Endothelial cell of umbilical vein (primary cell): Measurements from ENCODE around the gene AMT. TPM values are rescaled to one million over a fixed set of nuclear protein-coding genes. Genes with fewer than 3 reads are reported as not detected.
A peak's percentile ranks its signal among the peaks of the same experiment; 100 is the strongest.

Source experiments
- Bru-seq: library from RNA; stranded (reverse); fragments of 400-500 nt; gene quantifications from one replicate; lab custom pipeline; 2021; lab: Mats Ljungman, UMichigan
- BruChase-seq, 2 experiments: library from RNA; stranded (reverse); fragments of 400-500 nt; gene quantifications; one replicate each; lab custom pipeline; 2021; lab: Mats Ljungman, UMichigan
- BruUV-seq: library from RNA; stranded (reverse); fragments of 400-500 nt; replicated peaks from 2 replicates; lab custom pipeline; 2021; lab: Mats Ljungman, UMichigan
- CTCF ChIA-PET: fragments of 300-600, 350-600 bp; sonication (Branson Sonifier 250); formaldehyde crosslinking; loops from one replicate; lab custom pipeline; 2021; ENCODE audit warnings: antibody characterized with exemption, inconsistent platforms; lab: Charles Lee
- POLR2A ChIA-PET: fragments of 300-600, 350-600 bp; sonication (Branson Sonifier 250); formaldehyde crosslinking; loops from one replicate; lab custom pipeline; 2021; ENCODE audit warnings: antibody characterized with exemption, inconsistent platforms; lab: Charles Lee
- DNase-seq: peaks from one replicate; pipeline ENCODE4 v3.0.0-alpha.2; 2011; ENCODE audit warnings: low read depth, low spot score
- FAIRE-seq: peaks from 2 replicates; lab custom pipeline; 2011; peaks lifted over from hg19 to GRCh38; lab: Jason Lieb, UNC
- H2AFZ ChIP-seq: 2 replicates; pipeline ENCODE4 v1.6.0; 2012; ENCODE audit warnings: low read depth, low read length, control low read depth, inconsistent platforms
- H3K27ac ChIP-seq: 2 replicates; pipeline ENCODE4 v1.5.1; 2011; ENCODE audit warnings: low read depth, mild to moderate bottlenecking, control low read depth, low read length, moderate library complexity; ENCODE audit not compliant: insufficient read depth
- H3K27me3 ChIP-seq, 2 experiments: 2 replicates each; pipeline versions ENCODE4 v1.6.0 to v1.6.1; 2011; ENCODE audit warnings: low read length in 2 of 2, mixed read lengths in 1 of 2; ENCODE audit not compliant: control insufficient read depth in 2 of 2, insufficient read depth in 2 of 2
- H3K36me3 ChIP-seq, 2 experiments: 2 replicates in 1 of 2; 3 replicates in 1 of 2; pipeline ENCODE4 v1.5.1; 2011; ENCODE audit warnings: low read length in 2 of 2, mild to moderate bottlenecking in 1 of 2, moderate library complexity in 1 of 2; ENCODE audit not compliant: control insufficient read depth in 2 of 2, insufficient read depth in 2 of 2; ENCODE audit errors: extremely low read depth in 1 of 2
- H3K4me1 ChIP-seq: 3 replicates; pipeline ENCODE4 v1.5.1; 2011; ENCODE audit warnings: mild to moderate bottlenecking, low read length; ENCODE audit not compliant: control insufficient read depth, insufficient read depth; ENCODE audit errors: extremely low read depth
- H3K4me2 ChIP-seq: 2 replicates; pipeline ENCODE4 v1.6.1; 2011; ENCODE audit warnings: low read length, control low read depth, mixed read lengths; ENCODE audit not compliant: insufficient read depth
- H3K4me3 ChIP-seq, 3 experiments: fragments of 200-600 bp in 1 of 3; sonication (generic), shearing (Covaris generic) in 1 of 3; replicated peaks in 1 of 3; 2 replicates each; pipeline ENCODE4 v1.5.1; 2011 to 2016; ENCODE audit warnings: control low read depth in 3 of 3, low read length in 3 of 3, mild to moderate bottlenecking in 2 of 3, inconsistent platforms in 1 of 3, low read depth in 1 of 3, moderate library complexity in 1 of 3; ENCODE audit not compliant: insufficient read depth in 1 of 3
- H3K79me2 ChIP-seq: 2 replicates; pipeline ENCODE4 v1.6.0; 2012; ENCODE audit warnings: low read length, inconsistent platforms; ENCODE audit not compliant: control insufficient read depth, insufficient read depth
- H3K9ac ChIP-seq: replicated peaks from 2 replicates; pipeline ENCODE3; 2011; ENCODE audit warnings: low read length, control low read depth; ENCODE audit not compliant: insufficient read depth; ENCODE audit errors: extremely low read depth
- H3K9me1 ChIP-seq: replicated peaks from 3 replicates; pipeline ENCODE4 v1.6.0; 2011; ENCODE audit warnings: mild to moderate bottlenecking, low read length; ENCODE audit not compliant: control insufficient read depth, insufficient read depth; ENCODE audit errors: extremely low read depth
- H3K9me3 ChIP-seq: replicated peaks from 2 replicates; pipeline ENCODE4 v1.5.1; 2012; ENCODE audit warnings: low read length, inconsistent platforms; ENCODE audit not compliant: control insufficient read depth, insufficient read depth
- H4K20me1 ChIP-seq: replicated peaks from 2 replicates; pipeline ENCODE3; 2011; ENCODE audit warnings: mild to moderate bottlenecking, low read length; ENCODE audit not compliant: control insufficient read depth, insufficient read depth; ENCODE audit errors: extremely low read depth
- CTCF ChIP-seq, 2 donors: IDR thresholded peaks; 1 replicate in 1 of 2; 2 replicates in 1 of 2; pipeline ENCODE4 v1.5.1; 2011; ENCODE audit warnings: low read length in 2 of 2, mild to moderate bottlenecking in 2 of 2, moderate library complexity in 2 of 2, control low read depth in 1 of 2, inconsistent platforms in 1 of 2, low read depth in 1 of 2; ENCODE audit not compliant: insufficient read depth in 1 of 2; ENCODE audit errors: extremely low read depth in 1 of 2
- EZH2 ChIP-seq: IDR thresholded peaks from 2 replicates; pipeline ENCODE4 v1.6.1; 2012; ENCODE audit warnings: borderline replicate concordance, low read depth, mild to moderate bottlenecking, moderate library complexity, low read length, inconsistent platforms; ENCODE audit not compliant: severe bottlenecking
- FOS ChIP-seq: IDR thresholded peaks from 2 replicates; pipeline ENCODE4 v1.6.1; 2011; ENCODE audit warnings: mild to moderate bottlenecking, low read length, moderate library complexity, borderline replicate concordance; ENCODE audit not compliant: insufficient read depth
- GATA2 ChIP-seq: IDR thresholded peaks from 2 replicates; pipeline ENCODE4 v1.7.0; 2011; ENCODE audit warnings: low read depth, mild to moderate bottlenecking, moderate library complexity, mixed read lengths, low read length; ENCODE audit not compliant: insufficient read length, insufficient read depth
- JUN ChIP-seq: IDR thresholded peaks from 2 replicates; pipeline ENCODE4 v1.6.1; 2011; ENCODE audit warnings: borderline replicate concordance, low read depth; ENCODE audit not compliant: insufficient read length, insufficient read depth
- MAX ChIP-seq: IDR thresholded peaks from 2 replicates; pipeline ENCODE4 v1.6.1; 2011; ENCODE audit not compliant: insufficient read depth, insufficient read length
- MYC ChIP-seq: IDR thresholded peaks from one replicate; pipeline ENCODE4 v1.6.1; 2011; ENCODE audit warnings: mild to moderate bottlenecking, low read depth, low read length
- POLR2A ChIP-seq: IDR thresholded peaks from 2 replicates; pipeline ENCODE4 v1.6.1; 2012; ENCODE audit warnings: low read depth, mild to moderate bottlenecking, control low read depth, low read length
- POLR2AphosphoS5 ChIP-seq: IDR thresholded peaks from 2 replicates; pipeline ENCODE4 v1.6.1; 2012; ENCODE audit warnings: low read depth, mild to moderate bottlenecking, control low read depth, low read length, moderate library complexity; ENCODE audit not compliant: insufficient read depth
- dilution Hi-C: fragments of 300-500 bp; cut with MboI; formaldehyde crosslinking; loops from one replicate; pipeline ENCODE4 v1.15.0; 2019; ENCODE audit warnings: low sequenced_read_pairs; ENCODE audit not compliant: extremely low pct_ligation_motif_present
- intact Hi-C: fragments of 100-400 bp; cut with micrococcal nuclease; formaldehyde crosslinking; loops from one replicate; pipeline ENCODE4 v1.10.0; 2022
- long read RNA-seq: library from polyadenylated mRNA; stranded (forward); transcript quantifications from one replicate; pipeline ENCODE4 v2.0.0, GENCODE V29; 2021
- polyA minus RNA-seq, 3 experiments: library from RNA; depleted of rRNA, polyadenylated mRNA; stranded (reverse); fragments of >200 nt; gene quantifications; 1 replicate in 1 of 3; 2 replicates in 2 of 3; pipeline ENCODE4 v1.2.3, GENCODE V29; 2011
- polyA plus RNA-seq, 4 experiments: library from polyadenylated mRNA; depleted of rRNA in 3 of 4; stranded (reverse) in 3 of 4; unstranded in 1 of 4; fragments of >200 nt; gene quantifications; 2 replicates each; pipeline versions ENCODE4 v1.2.1 to v1.2.3, GENCODE V29; 2011 to 2012; ENCODE audit warnings: missing spikeins in 1 of 4
- total RNA-seq: library from RNA; stranded (reverse); gene quantifications from 2 replicates; pipeline ENCODE4 v1.2.3, GENCODE V29; 2021

AMT gene
- 3.3 and 4.4 TPM in 2 replicates for total RNA-seq
- polyA plus RNA-seq, result 8.9 and 9.0 TPM in 2 replicates
- polyA plus RNA-seq (2011; cell fraction: cytosol; rRNA removed), result 0.99 and 1.2 TPM in 2 replicates
- 63.4 and 93.4 TPM in 2 replicates for polyA plus RNA-seq (2011; cell fraction: nucleus; rRNA removed)
- 1.4 TPM in 2 replicates for polyA plus RNA-seq (2012)
- 5.4 and 8.8 TPM in 2 replicates for polyA minus RNA-seq
- not detected for polyA minus RNA-seq (2011; cell fraction: cytosol; rRNA and poly(A)+ RNA removed)
- 3.3 and 6.5 TPM in 2 replicates for polyA minus RNA-seq (2011; cell fraction: nucleus; rRNA and poly(A)+ RNA removed)
- Bru-seq, nascent RNA, result percentile 32 among the genes with signal in this experiment
- BruChase-seq, experiment 1, labeled RNA remaining after a 6-hour chase, result percentile 62 among the genes with signal in this experiment
- percentile 53 among the genes with signal in this experiment for BruChase-seq, experiment 2, labeled RNA remaining after a 2-hour chase
- long read RNA-seq, transcript AMT-217 (1 exons, 3,780 nt), result major isoform, 6 of 8 reads
- long read RNA-seq, partial matches to known transcripts, result 0 of 8 reads
- long read RNA-seq, other reads (novel, unspliced or antisense), result 0 of 8 reads

GRCh38 chr3:49422379-49423248, at the start of gene AMT:
AMT (minus strand) TSS chr3:49422473; CDS start chr3:49422450, 23 bp downstream.
- no peak within 1 kb of the TSS for H3K27ac ChIP-seq
- no peaks in the 10 kb centered on the region for H4K20me1 ChIP-seq
- TF ChIP-seq GATA2, result no peak
- TF ChIP-seq FOS, result no peak
- no peak for TF ChIP-seq CTCF (IDR thresholded peaks at IDR 0.05; ENCODE audit: extremely low read depth in 1 of 2, insufficient read depth in 1 of 2, low read depth in 1 of 2, low read length in 2 of 2)
- no peak for TF ChIP-seq MYC
- no peak for TF ChIP-seq MAX
- no peak for TF ChIP-seq POLR2A
- no peak for TF ChIP-seq JUN
- no peak for TF ChIP-seq POLR2AphosphoS5
- TF ChIP-seq EZH2, result no peak
- H3K79me2 ChIP-seq, result no peaks in the 10 kb centered on the region
- FAIRE-seq (no peak), DNase-seq (no peak)
- no peaks in the 10 kb centered on the region for H3K4me1 ChIP-seq
- H3K27me3 ChIP-seq, result no peaks in the 10 kb centered on the region
- dilution Hi-C loops (no loop called here), intact Hi-C loops (no loop called here)
- no peaks in the 10 kb centered on the region for H3K9me1 ChIP-seq
- H3K4me2 ChIP-seq, result no peak within 1 kb of the TSS
- CTCF ChIA-PET, result interaction anchor here (2.0 to 3.2 kb wide), 2 partner anchors 27 to 83 kb away, joined by 6 to 13 read pairs; partner anchors contain the start of gene USP4
- BruUV-seq, result no TSS peak
- H3K4me3 ChIP-seq, result no peak within 1 kb of the TSS
- peaks cover 0 to 18% of the 10 kb centered on the region in 2 experiments for H3K36me3 ChIP-seq
- H3K9ac ChIP-seq, result no peak within 1 kb of the TSS
- H3K9me3 ChIP-seq, result no peaks in the 10 kb centered on the region
- POLR2A ChIA-PET, result no interaction called here
- no peak within 1 kb of the TSS for H2AFZ ChIP-seq
